ENCODE data around the gene HOXB1. TPM values are rescaled to one million over a fixed set of nuclear protein-coding genes. Genes with fewer than 3 reads are reported as not detected.

The HOXB1 gene
- total and polyA plus RNA-seq, 10 donors = 0.06 TPM; not detected in 9

DNA sequence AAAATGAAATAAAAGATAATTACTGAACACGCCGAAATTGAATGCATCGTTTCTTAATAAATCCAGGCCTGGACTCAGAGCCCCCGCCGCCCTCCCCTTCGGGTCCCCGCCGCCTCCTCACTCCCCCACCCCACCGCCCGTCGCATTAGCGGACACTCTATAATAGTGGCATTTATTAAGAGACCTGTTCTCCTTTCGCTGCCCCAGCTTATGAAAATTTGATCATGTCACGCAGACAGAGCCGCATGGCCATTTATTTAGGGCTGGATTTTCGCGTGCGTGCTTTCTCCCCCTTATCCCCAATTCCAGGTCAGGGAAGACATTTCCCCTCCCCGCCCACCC, 20.4 kb upstream of the HOXB1 start:
- intact Hi-C loops (cut with DNase I; ENCODE audit: low total_unique reads) = no loop called here
- Histone ChIP-seq H3K27ac (peak overlapping the region in 7 of 8 donors; percentile 13 to 94 (median 53)), H3K4me1 (peaks cover 0 to 50% (median 14%) of the 10 kb centered on the region in 6 donors), H3K9me3 (no peaks in the 10 kb centered on the region), H3K36me3 (peaks cover 0 to 17% (median 0%) of the 10 kb centered on the region in 6 donors), H3K27me3 (replicated peaks in 1 of 7) (peaks cover 0 to 46% (median 6%) of the 10 kb centered on the region in 7 donors), H3K4me3 (no peak overlapping the region)
- 78 to 94% (median 87%) methylated on average over 19 of the region's 19 CpGs for WGBS, 5 donors
- DNase-seq = no peak
- TF ChIP-seq, protein P1, sequence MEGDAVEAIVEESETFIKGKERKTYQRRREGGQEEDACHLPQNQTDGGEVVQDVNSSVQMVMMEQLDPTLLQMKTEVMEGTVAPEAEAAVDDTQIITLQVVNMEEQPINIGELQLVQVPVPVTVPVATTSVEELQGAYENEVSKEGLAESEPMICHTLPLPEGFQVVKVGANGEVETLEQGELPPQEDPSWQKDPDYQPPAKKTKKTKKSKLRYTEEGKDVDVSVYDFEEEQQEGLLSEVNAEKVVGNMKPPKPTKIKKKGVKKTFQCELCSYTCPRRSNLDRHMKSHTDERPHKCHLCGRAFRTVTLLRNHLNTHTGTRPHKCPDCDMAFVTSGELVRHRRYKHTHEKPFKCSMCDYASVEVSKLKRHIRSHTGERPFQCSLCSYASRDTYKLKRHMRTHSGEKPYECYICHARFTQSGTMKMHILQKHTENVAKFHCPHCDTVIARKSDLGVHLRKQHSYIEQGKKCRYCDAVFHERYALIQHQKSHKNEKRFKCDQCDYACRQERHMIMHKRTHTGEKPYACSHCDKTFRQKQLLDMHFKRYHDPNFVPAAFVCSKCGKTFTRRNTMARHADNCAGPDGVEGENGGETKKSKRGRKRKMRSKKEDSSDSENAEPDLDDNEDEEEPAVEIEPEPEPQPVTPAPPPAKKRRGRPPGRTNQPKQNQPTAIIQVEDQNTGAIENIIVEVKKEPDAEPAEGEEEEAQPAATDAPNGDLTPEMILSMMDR (IDR thresholded peaks at IDR 0.05 in 8 of 11, conservative IDR thresholded peaks at IDR 0.05 in 3 of 11) = no peak
- TF ChIP-seq POLR2AphosphoS5 (IDR thresholded peaks at IDR 0.05) (no peak), POLR2A (IDR thresholded peaks at IDR 0.05) (no peak)

DNA sequence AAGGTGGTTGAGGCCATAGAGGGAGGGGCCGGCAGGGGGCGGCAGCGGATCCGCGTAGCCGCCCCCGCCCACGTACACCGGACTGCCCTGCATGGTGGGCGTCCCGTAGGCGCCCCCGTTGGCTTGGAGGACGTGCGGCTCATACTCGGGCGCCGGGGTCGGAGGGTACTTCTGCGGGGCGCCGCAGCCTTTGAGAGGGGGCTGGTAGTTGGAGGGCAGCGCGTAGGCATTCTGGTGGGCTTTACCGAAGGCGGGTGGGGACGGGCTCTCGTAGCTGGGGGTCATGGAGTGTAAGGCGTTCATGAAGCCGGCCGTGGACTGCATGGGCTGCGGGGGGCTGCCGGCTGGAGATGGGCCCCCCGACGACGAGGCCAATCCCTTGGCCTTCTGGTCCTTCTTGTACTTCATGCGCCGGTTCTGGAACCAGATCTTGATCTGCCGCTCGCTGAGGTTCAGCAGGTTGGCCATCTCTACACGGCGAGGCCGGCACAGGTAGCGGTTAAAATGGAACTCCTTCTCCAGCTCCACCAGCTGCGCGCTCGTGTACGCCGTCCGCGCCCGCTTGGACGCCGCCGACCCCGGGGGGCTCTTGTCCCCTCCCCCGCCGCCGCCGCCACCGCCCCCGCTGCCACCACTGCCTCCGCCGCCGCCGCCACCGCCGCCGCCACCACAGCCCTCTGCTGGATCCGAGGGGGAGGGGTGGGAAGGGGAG, 19.8 kb upstream of the HOXB1 start:
- no peaks in the 10 kb centered on the region for H3K9me3 ChIP-seq
- H3K27me3 ChIP-seq (replicated peaks in 1 of 7) = peaks cover 0 to 46% (median 2%) of the 10 kb centered on the region in 7 donors
- WGBS, 5 donors = 79 to 90% (median 89%) methylated on average over 55 to 70 of the region's 70 CpGs
- intact Hi-C loops (cut with DNase I; ENCODE audit: low total_unique reads) = no loop called here
- TF ChIP-seq POLR2AphosphoS5 (IDR thresholded peaks at IDR 0.05) (peak in 1 of 3 donors; percentile 5), POLR2A (IDR thresholded peaks at IDR 0.05) (no peak)
- TF ChIP-seq, protein P1 (IDR thresholded peaks at IDR 0.05 in 8 of 11, conservative IDR thresholded peaks at IDR 0.05 in 3 of 11) = no peak
- H3K4me1 ChIP-seq = peaks cover 0 to 50% (median 11%) of the 10 kb centered on the region in 6 donors
- no peak for DNase-seq
- H3K36me3 ChIP-seq = peaks cover 0 to 17% (median 0%) of the 10 kb centered on the region in 6 donors
- H3K4me3 ChIP-seq = peak overlapping the region in 1 of 8 donors; percentile 7
- H3K27ac ChIP-seq = peak overlapping the region in 6 of 8 donors; percentile 46 to 94 (median 76)

DNA sequence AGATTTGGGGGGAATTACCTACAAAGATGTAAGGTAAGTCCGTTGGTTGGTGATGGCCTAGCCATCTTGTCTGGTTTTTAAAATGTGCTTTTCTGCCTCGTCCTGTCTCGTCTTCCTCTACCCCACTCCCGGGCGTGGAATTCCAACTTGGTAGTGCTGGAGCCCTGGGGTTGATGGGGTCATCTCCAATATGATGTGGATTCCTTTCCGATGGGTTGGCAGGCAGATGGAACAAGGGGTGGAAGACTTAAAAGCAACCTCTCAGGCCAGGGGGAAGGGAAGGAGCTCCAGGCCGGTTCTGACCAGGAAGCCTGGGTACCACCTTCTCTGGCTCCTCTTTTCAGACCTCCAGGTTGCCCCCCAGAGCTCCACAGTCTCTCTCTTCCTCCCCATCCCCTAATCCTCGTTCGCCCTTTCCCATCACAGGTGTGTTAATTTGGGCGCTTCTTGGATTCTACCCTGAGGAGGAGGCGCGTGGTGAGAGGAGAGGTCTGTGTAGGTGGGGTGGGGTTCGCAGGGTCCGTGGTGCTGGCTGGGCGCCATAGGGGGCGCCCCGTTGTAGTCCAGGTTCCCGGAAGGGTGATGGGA, 19.2 kb upstream of the HOXB1 start:
- Histone ChIP-seq H3K4me1 (peaks cover 0 to 52% (median 11%) of the 10 kb centered on the region in 6 donors), H3K27ac (peak overlapping the region in 6 of 8 donors; percentile 46 to 94 (median 76)), H3K9me3 (no peaks in the 10 kb centered on the region), H3K36me3 (peaks cover 0 to 17% (median 0%) of the 10 kb centered on the region in 6 donors), H3K27me3 (replicated peaks in 1 of 7) (peaks cover 0 to 46% (median 0%) of the 10 kb centered on the region in 7 donors), H3K4me3 (peak overlapping the region in 1 of 8 donors; percentile 7)
- no peak for DNase-seq
- TF ChIP-seq POLR2A (IDR thresholded peaks at IDR 0.05) = no peak
- TF ChIP-seq POLR2AphosphoS5 (IDR thresholded peaks at IDR 0.05) = no peak
- TF ChIP-seq, protein P1 (IDR thresholded peaks at IDR 0.05 in 8 of 11, conservative IDR thresholded peaks at IDR 0.05 in 3 of 11) = no peak
- intact Hi-C loops (cut with DNase I; ENCODE audit: low total_unique reads) = no loop called here
- WGBS, 5 donors = 81 to 90% (median 88%) methylated on average over 18 of the region's 18 CpGs

DNA sequence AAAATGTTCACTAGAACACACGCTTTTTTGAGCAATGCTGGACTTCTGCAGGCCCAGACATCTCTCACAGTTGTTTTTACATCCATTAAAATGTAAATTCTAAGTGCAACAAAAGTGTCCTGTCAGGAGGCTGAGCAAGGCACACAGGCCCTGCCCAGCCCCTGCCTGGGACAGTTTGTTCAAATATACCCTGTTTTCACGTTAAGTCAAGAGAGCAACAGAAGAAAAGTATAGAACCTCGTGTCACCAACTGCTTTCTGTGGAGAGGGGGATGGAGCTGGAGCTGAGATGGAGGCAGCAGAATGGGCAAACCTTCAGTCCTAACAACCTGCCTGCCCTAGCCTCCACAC, 18.4 kb upstream of the HOXB1 start:
- 69 to 80% (median 73%) methylated on average over 3 of the region's 3 CpGs for WGBS, 5 donors
- H3K36me3 ChIP-seq = peaks cover 0 to 17% (median 0%) of the 10 kb centered on the region in 6 donors
- intact Hi-C loops (cut with DNase I; ENCODE audit: low total_unique reads) = no loop called here
- DNase-seq = no peak
- H3K4me3 ChIP-seq = no peak overlapping the region
- peaks cover 0 to 46% (median 5%) of the 10 kb centered on the region in 7 donors for H3K27me3 ChIP-seq (replicated peaks in 1 of 7)
- TF ChIP-seq POLR2AphosphoS5 (IDR thresholded peaks at IDR 0.05) (no peak), POLR2A (IDR thresholded peaks at IDR 0.05) (no peak)
- TF ChIP-seq, protein P1 (IDR thresholded peaks at IDR 0.05 in 8 of 11, conservative IDR thresholded peaks at IDR 0.05 in 3 of 11) = no peak
- peak overlapping the region in 7 of 8 donors; percentile 57 to 94 (median 88) for H3K27ac ChIP-seq
- peaks cover 0 to 59% (median 16%) of the 10 kb centered on the region in 6 donors for H3K4me1 ChIP-seq
- H3K9me3 ChIP-seq = no peaks in the 10 kb centered on the region

All from spleen (tissue), 11 donors.